HL-60/S4 treated with retinoic acid at 250 ng/mL for 4 days and 3 days (cell line): Measurements from ENCODE around the gene CPSF6.
"Not testable (repeated sequence)": the region's sequence is repeated elsewhere in the genome, so short reads cannot be mapped to it uniquely, and the experiment has no call there.

ENCODE experiments used
- in situ Hi-C: fragments of 300-500 bp; cut with MboI; formaldehyde crosslinking; loops from 2 replicates; pipeline ENCODE4 v1.7.0; 2022; ENCODE audit warnings: low sequenced_read_pairs

CPSF6 gene, protein sequence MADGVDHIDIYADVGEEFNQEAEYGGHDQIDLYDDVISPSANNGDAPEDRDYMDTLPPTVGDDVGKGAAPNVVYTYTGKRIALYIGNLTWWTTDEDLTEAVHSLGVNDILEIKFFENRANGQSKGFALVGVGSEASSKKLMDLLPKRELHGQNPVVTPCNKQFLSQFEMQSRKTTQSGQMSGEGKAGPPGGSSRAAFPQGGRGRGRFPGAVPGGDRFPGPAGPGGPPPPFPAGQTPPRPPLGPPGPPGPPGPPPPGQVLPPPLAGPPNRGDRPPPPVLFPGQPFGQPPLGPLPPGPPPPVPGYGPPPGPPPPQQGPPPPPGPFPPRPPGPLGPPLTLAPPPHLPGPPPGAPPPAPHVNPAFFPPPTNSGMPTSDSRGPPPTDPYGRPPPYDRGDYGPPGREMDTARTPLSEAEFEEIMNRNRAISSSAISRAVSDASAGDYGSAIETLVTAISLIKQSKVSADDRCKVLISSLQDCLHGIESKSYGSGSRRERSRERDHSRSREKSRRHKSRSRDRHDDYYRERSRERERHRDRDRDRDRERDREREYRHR

GRCh38 chr12:69239352-69239921, at the start of gene CPSF6:
TSS of gene CPSF6 (plus strand) at chr12:69239569. CDS start at chr12:69239647, 78 bp downstream.
- in situ Hi-C loops: no loop called here

GRCh38 chr12:69196302-69197288, 42.8 kb upstream of the CPSF6 start:
- in situ Hi-C loops: no loop called here

DNA sequence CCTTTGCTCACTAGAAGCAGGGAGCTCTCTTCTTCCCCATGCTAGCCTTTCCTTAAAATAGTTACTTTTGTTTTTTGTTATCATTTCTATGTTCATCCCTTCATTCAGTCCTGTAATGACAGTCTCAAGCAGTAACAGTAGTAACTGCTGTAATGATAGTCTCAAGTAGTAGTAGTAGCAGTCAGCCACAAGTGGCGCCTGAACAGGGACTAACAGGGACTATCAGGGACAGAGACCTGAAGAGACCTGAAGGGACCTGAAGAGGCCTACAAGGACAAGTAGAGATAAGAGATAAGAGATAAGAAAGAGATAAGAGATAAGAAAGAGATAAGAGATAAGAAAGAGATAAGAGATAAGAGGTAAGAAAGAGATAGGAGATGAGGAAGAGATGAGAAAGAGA, 39.4 kb upstream of the CPSF6 start:
- in situ Hi-C loops: not testable (repeated sequence)

DNA sequence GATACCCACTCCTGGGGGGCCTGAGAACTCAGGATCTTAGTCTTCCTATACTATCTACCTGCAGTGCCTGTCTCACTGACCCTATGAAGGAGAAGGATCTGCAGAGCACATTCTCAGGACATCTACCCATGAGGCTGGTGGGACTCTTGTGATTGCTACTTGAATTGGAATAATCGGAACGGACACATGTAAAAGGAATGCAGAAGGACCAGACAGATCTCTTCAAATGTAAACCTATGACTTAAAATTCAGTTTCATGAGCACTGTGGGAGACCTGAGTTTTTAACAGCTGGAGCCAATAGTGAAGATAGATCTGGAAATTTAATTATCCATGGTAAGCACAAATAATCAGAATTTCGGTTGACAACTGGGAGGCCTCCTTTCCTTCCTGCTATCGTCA, 35.2 kb upstream of the CPSF6 start:
- in situ Hi-C loops: no loop called here

DNA sequence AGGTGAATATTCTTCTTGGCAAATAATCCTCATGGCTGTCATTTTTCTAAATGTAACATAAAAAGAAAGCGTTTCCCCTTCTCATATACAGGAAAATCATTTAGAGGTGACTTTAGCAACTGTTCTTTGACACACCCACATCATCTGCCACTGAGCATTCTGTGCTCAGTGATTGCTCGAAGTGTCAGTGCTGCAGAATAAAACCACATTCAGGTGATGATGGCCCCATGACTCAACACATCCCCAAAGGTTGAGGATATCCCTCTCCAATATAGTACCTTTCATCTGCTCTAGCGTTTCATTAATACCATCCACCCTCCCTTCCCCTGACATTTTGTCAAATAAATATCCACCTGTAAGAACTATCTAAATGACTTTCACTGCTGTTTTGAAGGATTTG, 28.7 kb upstream of the CPSF6 start:
- in situ Hi-C loops: no loop called here

DNA sequence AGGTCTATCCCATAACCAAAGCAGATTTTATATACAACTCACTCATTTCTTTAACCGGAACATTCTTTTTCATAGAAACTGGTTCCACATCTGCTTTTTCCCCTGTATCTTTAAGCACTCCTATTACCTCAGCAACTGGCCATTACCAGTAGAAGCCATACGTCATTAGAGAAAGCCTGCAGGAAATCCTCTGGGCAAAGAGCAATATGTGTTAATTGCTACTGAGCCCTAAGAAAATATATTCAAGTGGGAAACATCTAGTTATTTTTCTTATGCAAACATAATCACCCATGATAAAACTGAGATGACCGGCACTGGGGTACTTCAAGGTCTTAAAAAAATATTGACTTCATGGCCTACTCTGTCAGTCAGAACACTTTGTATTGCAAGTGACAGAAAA, 28.2 kb upstream of the CPSF6 start:
- in situ Hi-C loops: no loop called here

- in situ Hi-C loops: no loop called here
Measured at GRCh38 chr12:69214169-69214568, 25.2 kb upstream of the CPSF6 start.

- in situ Hi-C loops: no loop called here
Measured at GRCh38 chr12:69225251-69225910, 14.0 kb upstream of the CPSF6 start.

- in situ Hi-C loops: no loop called here
Measured at GRCh38 chr12:69231479-69231878, 7.9 kb upstream of the CPSF6 start.

DNA sequence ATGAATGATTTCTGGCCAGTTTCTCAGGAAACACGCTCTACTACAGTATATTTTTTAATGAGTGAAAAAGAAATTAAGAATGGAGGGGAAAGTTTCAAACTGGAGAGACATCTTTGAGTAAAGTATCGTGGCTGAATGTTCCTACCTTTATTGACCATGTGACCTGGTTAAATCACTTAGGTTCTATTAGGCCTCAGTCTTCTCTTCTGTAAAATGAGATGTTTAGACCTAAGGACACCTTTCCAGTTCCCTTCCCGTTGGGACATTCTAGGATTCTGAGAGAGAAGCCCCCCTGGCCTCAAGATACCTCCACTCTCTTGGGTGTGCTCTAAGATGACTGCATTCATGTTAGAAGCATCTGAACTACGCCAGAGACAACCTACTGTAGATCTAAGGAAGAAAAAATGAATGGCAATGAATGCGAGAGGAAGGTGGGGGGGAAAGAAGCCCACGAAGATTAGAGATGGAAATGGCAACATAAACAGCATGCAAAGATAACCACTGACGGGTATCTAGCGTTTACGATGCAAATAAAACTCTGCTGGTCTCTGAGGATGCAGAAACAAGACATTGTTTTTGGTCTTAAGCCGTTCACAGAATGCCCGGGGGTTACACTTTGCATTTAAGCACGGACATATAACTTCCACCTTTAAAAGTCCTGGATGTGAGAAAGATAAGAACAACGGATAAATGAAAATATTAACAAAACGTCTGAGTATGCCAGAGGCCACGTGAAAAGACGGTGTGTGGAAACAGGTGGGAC, 599 bp upstream of the CPSF6 start:
- in situ Hi-C loops: no loop called here

GRCh38 chr12:69239922-69240630, 707 bp downstream of the CPSF6 start:
- in situ Hi-C loops: no loop called here

DNA sequence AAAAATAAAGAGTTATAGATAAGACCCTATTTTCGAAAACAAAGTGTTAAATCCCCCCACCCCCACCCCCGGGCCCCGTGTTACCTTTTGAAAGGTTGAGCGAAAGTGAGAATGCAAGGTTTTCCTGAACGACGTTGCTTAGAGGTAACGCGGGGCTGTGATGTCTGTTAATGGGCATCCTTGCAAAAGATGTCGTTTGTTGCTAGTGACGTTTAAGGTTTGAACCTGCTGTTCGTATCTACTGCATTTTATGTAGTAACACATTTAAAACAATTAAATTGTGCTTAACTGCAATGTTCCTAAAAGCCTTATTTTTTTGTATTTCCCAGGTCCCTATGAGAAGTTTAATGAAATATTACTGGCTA, 1.2 kb downstream of the CPSF6 start:
- in situ Hi-C loops: no loop called here

GRCh38 chr12:69241438-69242092, 2.2 kb downstream of the CPSF6 start:
- in situ Hi-C loops: no loop called here

GRCh38 chr12:69243099-69244084, 4.0 kb downstream of the CPSF6 start:
- in situ Hi-C loops: no loop called here

DNA sequence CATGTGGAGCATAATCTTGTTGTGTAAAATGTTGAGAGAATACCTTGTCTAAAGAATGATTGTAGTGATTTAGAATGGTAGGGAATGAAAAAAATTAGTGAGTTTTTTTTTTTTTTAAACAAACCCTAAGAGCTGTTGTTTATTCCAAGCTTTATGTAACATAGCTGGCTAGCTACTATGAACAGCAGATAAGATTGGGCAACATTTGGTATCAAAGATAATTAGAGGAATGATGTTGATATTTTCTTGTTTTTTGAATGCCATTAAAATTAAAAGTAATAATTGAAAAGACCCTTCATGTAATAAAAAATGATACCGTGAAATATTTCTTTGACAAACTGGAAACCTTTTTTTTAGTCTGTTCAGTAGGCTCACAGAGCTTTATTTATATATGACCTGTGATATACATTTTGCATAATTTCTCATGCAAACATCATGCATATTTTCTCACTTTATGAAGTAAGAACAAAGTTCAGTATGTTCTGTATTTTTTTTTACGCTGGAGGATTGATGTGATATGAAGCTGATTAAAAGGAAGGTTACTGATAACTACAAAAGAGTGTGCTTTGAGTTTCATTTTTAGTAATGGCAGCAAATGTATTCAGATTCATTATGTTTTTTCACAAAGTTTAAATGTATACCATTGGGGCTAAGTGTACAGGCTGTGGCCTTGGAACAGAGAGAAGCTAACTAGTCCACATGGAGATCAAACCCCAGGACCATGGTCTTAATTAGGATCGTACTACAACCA, 8.1 kb downstream of the CPSF6 start:
- in situ Hi-C loops: no loop called here

GRCh38 chr12:69252033-69252432, 12.7 kb downstream of the CPSF6 start:
- in situ Hi-C loops: no loop called here

DNA sequence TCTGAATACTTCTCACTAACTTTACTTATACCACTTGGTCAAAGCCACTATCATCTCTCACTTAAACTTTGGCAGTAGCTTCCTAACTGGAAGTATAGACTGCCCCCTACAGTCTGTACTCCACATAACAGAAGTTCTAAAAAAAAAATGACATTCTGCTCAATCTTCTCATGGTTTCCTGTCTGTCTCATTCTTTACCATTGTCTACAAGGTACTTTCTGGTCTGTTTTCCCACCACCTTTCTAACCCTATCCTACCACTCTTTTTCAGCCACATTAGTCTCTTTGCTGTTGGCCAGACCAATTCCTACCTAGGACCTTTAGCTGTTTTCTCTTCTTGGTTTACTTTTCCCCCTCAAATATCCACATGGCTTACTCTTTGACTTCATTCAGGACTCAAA, 14.7 kb downstream of the CPSF6 start:
- in situ Hi-C loops: no loop called here
